Retinal pigment epithelial cell (primary cell): ENCODE measurements around the gene DOCK2.

Experiments used
- DNase-seq: peaks from one replicate; pipeline ENCODE4 v3.0.0-alpha.2; 2010; ENCODE audit warnings: low read depth
- H3K4me3 ChIP-seq: 2 replicates; pipeline ENCODE4 v1.5.1; 2011; ENCODE audit warnings: mild to moderate bottlenecking, low read length, control low read depth, moderate library complexity
- CTCF ChIP-seq: conservative IDR thresholded peaks from 2 replicates; pipeline ENCODE4 v1.5.1; 2011; ENCODE audit warnings: low read depth, low read length, control low read depth, inconsistent platforms

The DOCK2 gene

GRCh38 chr5:170059221-170059620, 422.1 kb downstream of the DOCK2 start:
- H3K4me3 ChIP-seq, result no peak overlapping the region
- TF ChIP-seq CTCF, result no peak
- no peak for DNase-seq

GRCh38 chr5:170067152-170067551, 430.1 kb downstream of the DOCK2 start:
- TF ChIP-seq CTCF, result no peak
- H3K4me3 ChIP-seq, result no peak overlapping the region
- no peak for DNase-seq

DNA sequence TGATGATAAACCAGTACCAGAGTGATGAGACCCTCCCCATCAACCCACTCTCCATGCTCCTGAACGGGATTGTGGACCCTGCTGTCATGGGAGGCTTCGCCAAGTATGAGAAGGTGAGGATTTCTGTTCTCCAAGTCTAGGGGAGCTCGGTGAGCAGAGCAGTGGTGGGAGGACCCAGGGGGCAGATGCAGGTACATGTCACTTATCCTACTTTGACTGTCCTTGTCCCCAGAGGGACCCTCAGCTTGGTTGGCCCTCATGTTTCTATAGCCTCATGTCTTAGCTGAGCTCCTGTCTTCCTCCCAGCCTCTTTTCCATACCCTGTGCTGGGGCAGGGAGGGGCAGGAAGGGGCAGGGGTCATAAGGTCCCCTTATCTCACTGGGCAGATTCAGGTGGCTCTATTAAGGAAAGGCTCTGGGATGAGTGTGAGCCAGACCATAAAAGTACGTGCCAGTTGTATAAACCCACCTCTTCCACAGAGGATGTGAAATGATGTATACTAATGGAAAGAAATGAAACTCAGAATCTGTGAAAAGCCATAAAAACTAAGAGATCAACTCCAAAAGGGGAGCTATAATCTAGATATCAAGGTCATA, 430.6 kb downstream of the DOCK2 start:
- no peak overlapping the region for H3K4me3 ChIP-seq
- TF ChIP-seq CTCF, result no peak
- DNase-seq, result no peak

GRCh38 chr5:170069512-170069911, 432.4 kb downstream of the DOCK2 start:
- no peak for DNase-seq
- no peak overlapping the region for H3K4me3 ChIP-seq
- no peak for TF ChIP-seq CTCF

- peak; percentile 84 for TF ChIP-seq CTCF
- no peak overlapping the region for H3K4me3 ChIP-seq
- no peak for DNase-seq
These were observed 433.7 kb downstream of the DOCK2 start for GRCh38 chr5:170070556-170071412.

DNA sequence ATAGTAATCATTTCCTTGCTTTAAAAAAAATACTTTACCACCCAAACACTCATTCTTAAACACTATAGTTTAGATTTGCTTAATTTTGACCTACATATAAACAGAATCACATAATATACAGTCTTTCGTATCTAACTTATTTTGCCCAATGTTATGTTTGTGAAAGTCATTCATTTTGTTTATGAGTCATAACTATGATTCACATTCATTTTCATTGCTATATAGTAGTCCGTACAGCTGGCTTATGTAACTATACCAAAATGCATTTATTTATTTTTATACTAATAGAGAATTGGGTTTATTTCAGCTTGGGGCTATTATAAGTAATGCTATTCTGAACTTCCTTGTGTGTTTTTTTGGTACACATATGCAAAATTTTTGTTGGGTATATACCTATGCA, 434.7 kb downstream of the DOCK2 start:
- DNase-seq, result no peak
- no peak overlapping the region for H3K4me3 ChIP-seq
- no peak for TF ChIP-seq CTCF

DNA sequence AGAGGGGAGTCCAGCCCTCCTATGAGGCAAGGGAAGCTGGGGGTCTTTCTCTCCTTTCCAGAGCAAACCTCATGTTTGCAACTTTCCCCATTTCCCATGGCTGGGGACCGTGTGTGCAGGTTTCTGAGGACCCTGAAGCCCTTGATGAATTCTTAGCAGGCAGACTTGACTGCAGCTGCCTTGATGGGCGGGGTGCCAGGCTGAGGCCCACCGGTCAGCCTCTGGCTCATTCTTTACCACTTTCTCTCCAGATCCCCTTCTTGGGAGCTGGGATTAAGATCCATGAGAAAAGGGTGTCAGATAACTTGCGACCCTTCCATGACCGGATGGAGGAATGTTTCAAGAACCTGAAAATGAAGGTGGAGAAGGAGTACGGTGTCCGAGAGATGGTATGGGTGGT, 438.6 kb downstream of the DOCK2 start:
- DNase-seq, result no peak
- no peak for TF ChIP-seq CTCF
- H3K4me3 ChIP-seq, result no peak overlapping the region
